Measurements from ENCODE around the gene GYPB.
"Not testable (repeated sequence)": the region's sequence is repeated elsewhere in the genome, so short reads cannot be mapped to it uniquely, and the experiment has no call there.

DNA sequence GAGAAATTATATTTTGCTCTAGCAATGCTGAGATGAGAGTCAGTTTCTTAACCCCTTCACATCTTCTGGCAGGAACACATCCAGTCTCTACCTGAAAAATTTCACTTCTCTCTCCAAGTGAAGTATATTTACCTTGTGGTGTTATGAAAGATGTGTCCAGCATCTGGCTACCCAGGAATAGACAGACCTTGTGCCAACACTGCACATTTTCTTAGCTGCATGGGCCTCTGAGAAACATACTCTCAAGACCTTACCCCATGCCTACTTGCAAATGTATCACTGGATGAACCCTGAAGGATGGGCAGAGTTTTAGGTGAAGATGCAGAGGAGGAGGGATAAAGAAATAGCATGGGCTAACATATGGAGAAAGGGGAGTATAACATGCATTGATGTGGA lies 13.6 kb downstream of the GYPB start:
- not testable (repeated sequence) for TF ChIP-seq YY1 (IDR thresholded peaks at IDR 0.05; ENCODE audit: insufficient read depth, insufficient read length); SUZ12 (IDR thresholded peaks at IDR 0.05; ENCODE audit: extremely low read depth, insufficient read depth, insufficient read length)
